GM12878 (cell line): ENCODE results near the gene KCTD6. TPM values are rescaled to one million over a fixed set of nuclear protein-coding genes. Genes with fewer than 3 reads are reported as not detected.

Source experiments
- ATAC-seq: fragments of 200-7000 bp; cut with Tn5 transposase; 3 replicates; pipeline ENCODE4 v1.9.1; 2020; ENCODE audit warnings: mild to moderate bottlenecking, moderate library complexity
- BruUV-seq: library from RNA; stranded (reverse); fragments of 400-500 nt; replicated peaks from 2 replicates; lab custom pipeline; 2021; lab: Mats Ljungman, UMichigan
- CTCF ChIA-PET: fragments of 300-600 bp; sonication (Branson Sonifier 250); formaldehyde crosslinking; extraction: SDS; loops from one replicate; lab custom pipeline; 2021; ENCODE audit warnings: inconsistent platforms; lab: Yijun Ruan, JAX
- POLR2A ChIA-PET: fragments of 350-600 bp; formaldehyde crosslinking; extraction: SDS; loops from one replicate; lab custom pipeline; 2021; ENCODE audit warnings: inconsistent platforms; lab: Charles Lee
- RAD21 ChIA-PET: fragments of 300-600 bp; sonication (Branson Sonifier 250); formaldehyde crosslinking; loops from one replicate; lab custom pipeline; 2023; ENCODE audit warnings: antibody characterized with exemption; ENCODE audit not compliant: unreplicated experiment; lab: Charles Lee
- SMC1A ChIA-PET: fragments of 300-600 bp; sonication (Branson Sonifier 250); formaldehyde crosslinking; loops from one replicate; lab custom pipeline; 2023; ENCODE audit not compliant: unreplicated experiment, uncharacterized antibody; lab: Charles Lee
- DNase-seq: peaks from one replicate; pipeline ENCODE4 v3.0.0-alpha.2; 2011; ENCODE audit warnings: low read depth, low spot score
- FAIRE-seq: peaks from 3 replicates; lab custom pipeline; 2011; peaks lifted over from hg19 to GRCh38; lab: Jason Lieb, UNC
- H2AFZ ChIP-seq: 2 replicates; pipeline ENCODE4 v1.6.0; 2011; ENCODE audit warnings: low read depth, low read length, control low read depth; ENCODE audit not compliant: control insufficient read depth
- H3K27ac ChIP-seq: 2 replicates; pipeline ENCODE4 v1.5.1; 2011; ENCODE audit warnings: control low read depth; ENCODE audit not compliant: control insufficient read depth, insufficient read depth
- H3K27me3 ChIP-seq, 2 experiments: replicated peaks in 1 of 2; 2 replicates each; pipeline versions ENCODE4 v1.6.0 to v1.6.1; 2011; ENCODE audit warnings: low read length in 1 of 2; ENCODE audit not compliant: control insufficient read depth in 2 of 2, insufficient read depth in 2 of 2
- H3K36me3 ChIP-seq, 2 experiments: 2 replicates each; pipeline ENCODE4 v1.5.1; 2011; ENCODE audit warnings: low read length in 1 of 2; ENCODE audit not compliant: control insufficient read depth in 2 of 2, insufficient read depth in 2 of 2
- H3K4me1 ChIP-seq: 2 replicates; pipeline ENCODE4 v1.6.1; 2011; ENCODE audit warnings: mild to moderate bottlenecking, low read length, moderate library complexity, mixed read lengths; ENCODE audit not compliant: control insufficient read depth, insufficient read depth
- H3K4me2 ChIP-seq: 2 replicates; pipeline ENCODE4 v1.6.0; 2011; ENCODE audit warnings: control low read depth; ENCODE audit not compliant: control insufficient read depth, insufficient read depth
- H3K4me3 ChIP-seq: fragments of 200-600 bp; sonication (generic); 2 replicates; pipeline ENCODE4 v1.5.1; 2016
- H3K79me2 ChIP-seq: 2 replicates; pipeline ENCODE4 v1.6.0; 2011; ENCODE audit warnings: low read length; ENCODE audit not compliant: control insufficient read depth, insufficient read depth
- H3K9ac ChIP-seq: 2 replicates; pipeline ENCODE4 v1.8.0; 2011; ENCODE audit warnings: low read length, control low read depth, mixed read lengths; ENCODE audit not compliant: control insufficient read depth, insufficient read depth
- H3K9me3 ChIP-seq: replicated peaks from 3 replicates; pipeline ENCODE4 v1.5.1; 2011; ENCODE audit warnings: mild to moderate bottlenecking, low read length; ENCODE audit not compliant: control insufficient read depth, insufficient read depth
- H4K20me1 ChIP-seq: 2 replicates; pipeline ENCODE4 v1.6.0; 2011; ENCODE audit not compliant: control insufficient read depth, insufficient read depth
- CBFB ChIP-seq: IDR thresholded peaks from 2 replicates; pipeline ENCODE4 v1.6.1; 2016; ENCODE audit warnings: antibody characterized with exemption, low read depth
- CBX3 ChIP-seq: fragments of 200-600 bp; sonication (generic); IDR thresholded peaks from 2 replicates; pipeline ENCODE4 v1.6.1; 2016; ENCODE audit warnings: low read depth, borderline replicate concordance
- DPF2 ChIP-seq: fragments of 450-650 bp; IDR thresholded peaks from 2 replicates; pipeline ENCODE4 v1.6.1; 2017; ENCODE audit warnings: mild to moderate bottlenecking
- HDAC2 ChIP-seq: fragments of 200-600 bp; sonication (generic); IDR thresholded peaks from 2 replicates; pipeline ENCODE4 v1.6.1; 2017
- HDAC6 ChIP-seq: fragments of 200-600 bp; sonication (generic); IDR thresholded peaks from one replicate; pipeline ENCODE4 v1.8.0; 2017; ENCODE audit warnings: antibody characterized with exemption; ENCODE audit not compliant: unreplicated experiment
- IRF4 ChIP-seq: IDR thresholded peaks from 2 replicates; pipeline ENCODE4 v1.6.1; 2011; ENCODE audit warnings: low read depth, low read length
- KAT2A ChIP-seq: conservative IDR thresholded peaks from 2 replicates; pipeline ENCODE4 v1.6.1; 2011; ENCODE audit warnings: low read depth, low read length; ENCODE audit not compliant: control insufficient read depth
- MAX ChIP-seq: IDR thresholded peaks from 2 replicates; pipeline ENCODE4 v1.6.1; 2012; ENCODE audit warnings: low read depth, low read length, improper control_type of control experiment
- NBN ChIP-seq: fragments of 450-650 bp; IDR thresholded peaks from 2 replicates; pipeline ENCODE4 v1.6.1; 2016
- NR2C2 ChIP-seq: IDR thresholded peaks from 2 replicates; pipeline ENCODE4 v1.6.1; 2011; ENCODE audit warnings: borderline replicate concordance, low read depth; ENCODE audit not compliant: control insufficient read depth, insufficient read length
- PAX5 ChIP-seq: IDR thresholded peaks from 2 replicates; pipeline ENCODE4 v1.6.1; 2011; ENCODE audit warnings: low read depth, low read length, borderline replicate concordance
- PBX3 ChIP-seq: IDR thresholded peaks from 2 replicates; pipeline ENCODE4 v1.6.1; 2011; ENCODE audit warnings: mild to moderate bottlenecking, low read depth, low read length, moderate library complexity; ENCODE audit not compliant: insufficient replicate concordance
- PRDM15 ChIP-seq: fragments of 450-650 bp; formaldehyde crosslinking; IDR thresholded peaks from 2 replicates; pipeline ENCODE4 v1.4.0; 2020; ENCODE audit warnings: mild to moderate bottlenecking, moderate library complexity
- SMAD1 ChIP-seq: fragments of 450-650 bp; IDR thresholded peaks from 2 replicates; pipeline ENCODE4 v1.6.1; 2018; ENCODE audit warnings: mild to moderate bottlenecking, low read depth; ENCODE audit not compliant: partially characterized antibody
- WRNIP1 ChIP-seq: IDR thresholded peaks from 2 replicates; pipeline ENCODE4 v1.6.1; 2011; ENCODE audit warnings: low read depth, low read length, improper control_type of control experiment, borderline replicate concordance
- ZNF24 ChIP-seq: fragments of 450-650 bp; IDR thresholded peaks from 2 replicates; pipeline ENCODE4 v1.6.1; 2017; ENCODE audit warnings: antibody characterized with exemption, mild to moderate bottlenecking
- WGBS: methylation state at CpG from one replicate; pipeline ENCODE4 v1.1.6; 2016; ENCODE audit warnings: low lambda C conversion rate; ENCODE audit not compliant: insufficient replicate concordance, insufficient coverage; ENCODE audit errors: missing lambda C conversion rate; 5-methylcytosine and 5-hydroxymethylcytosine counted together
- in situ Hi-C: fragments of 300-500 bp; cut with MboI; formaldehyde crosslinking; loops from 9 replicates; pipeline ENCODE4 v1.14.3; 2018; ENCODE audit warnings: mixed read lengths
- intact Hi-C: fragments of 100-400 bp; cut with micrococcal nuclease; formaldehyde crosslinking; loops from one replicate; pipeline ENCODE4 v1.14.2; 2022; ENCODE audit not compliant: unreplicated experiment
- polyA plus RNA-seq, 11 experiments: library from polyadenylated mRNA; depleted of rRNA in 4 of 11; unstranded in 6 of 11; stranded (reverse) in 5 of 11; fragments of >200 nt; fragmentation: Nextera tagmentation in 4 of 11; fragmentation: Illumina TruSeq in 1 of 11; extraction: Ambion mirVana in 4 of 11; extraction: Trizol in 1 of 11; gene quantifications; 1 replicate in 1 of 11; 2 replicates in 10 of 11; pipeline versions ENCODE4 v1.2.1 to v1.2.3, GENCODE V29; 2011 to 2016; ENCODE audit warnings: inconsistent platforms in 2 of 11, missing spikeins in 2 of 11, low read depth in 1 of 11
- total RNA-seq, 4 experiments: library from RNA; depleted of rRNA in 3 of 4; stranded (reverse); fragments of >200 nt in 3 of 4; fragmentation: Illumina TruSeq in 1 of 4; extraction: Trizol in 1 of 4; gene quantifications; 2 replicates each; pipeline versions ENCODE4 v1.2.1 to v1.2.3, GENCODE V29; 2013 to 2021

KCTD6 gene
- total and polyA plus RNA-seq, 10 of the 15 experiments (the other 5 are each of a cell fraction or from before 2014, with no cell fraction given): 5.2 to 10.7 (median 8.7) TPM

- TF ChIP-seq CBX3: no peak
- TF ChIP-seq HDAC2: no peak
- no peak for TF ChIP-seq SMAD1
- no peak for TF ChIP-seq KAT2A
- TF ChIP-seq CBFB: no peak
- TF ChIP-seq, all 136 proteins: peak for 0
Measured at GRCh38 chr3:58535531-58536500, 43.9 kb downstream of the KCTD6 start (continued).

- 32% methylated on average over 13 of the region's 13 CpGs for WGBS
- POLR2A ChIA-PET: interaction anchor here (0.6 kb wide), 2 partner anchors 33 to 131 kb away, joined by 3 to 5 read pairs; no protein-coding TSS in a partner anchor
- H3K9ac ChIP-seq: no peak within 1 kb of the TSS
- SMC1A ChIA-PET: interaction anchor here (0.8 to 1.6 kb wide), 3 partner anchors 43 to 73 kb away, joined by 3 to 5 read pairs (median 4); no protein-coding TSS in a partner anchor
- no TSS peak for BruUV-seq
- no peak within 1 kb of the TSS for H3K4me3 ChIP-seq
- no peak within 1 kb of the TSS for H3K27ac ChIP-seq
- in situ Hi-C loops: loop anchor here (10.0 kb wide), 1 partner anchor 212 kb away; no protein-coding TSS in a partner anchor
- H3K27me3 ChIP-seq: no peaks in the 10 kb centered on the region; a peak in 1 of 4 replicates
- no peaks in the 10 kb centered on the region for H3K79me2 ChIP-seq
- no peak within 1 kb of the TSS for H2AFZ ChIP-seq
- no peak for FAIRE-seq
- no peaks in the 10 kb centered on the region for H3K36me3 ChIP-seq
- no peak for DNase-seq
- ATAC-seq: no peak
- H3K4me1 ChIP-seq: no peaks in the 10 kb centered on the region
- H3K4me2 ChIP-seq: no peak within 1 kb of the TSS
- RAD21 ChIA-PET: no interaction called here
- no peaks in the 10 kb centered on the region for H3K9me3 ChIP-seq
- intact Hi-C loops: no loop called here
- CTCF ChIA-PET: interaction anchor here (1.1 to 1.3 kb wide), 2 partner anchors 230 to 235 kb away, joined by 3 to 8 read pairs; partner anchors contain the start of genes HTD2 and RPP14
- no peaks in the 10 kb centered on the region for H4K20me1 ChIP-seq
- TF ChIP-seq PBX3 (no peak), PRDM15 (CRISPR knock-in tag) (no peak), PAX5 (no peak), WRNIP1 (no peak), ZNF24 (no peak), IRF4 (no peak), NR2C2 (no peak), DPF2 (no peak), NBN (no peak), HDAC2 (no peak), MAX (no peak), HDAC6 (no peak)
Measured at GRCh38 chr3:58536501-58537411, 44.9 kb downstream of the KCTD6 start, which contains the start of gene ACOX2. Gene ACOX2, minus strand, starts transcription at chr3:58537190. Its CDS starts 2,084 bp downstream, at chr3:58535106.
